Chondrocyte (in vitro differentiated cells): ENCODE measurements around the gene DUSP21. TPM values are rescaled to one million over a fixed set of nuclear protein-coding genes. Genes with fewer than 3 reads are reported as not detected.
"Not testable (repeated sequence)": the region's sequence is repeated elsewhere in the genome, so short reads cannot be mapped to it uniquely, and the experiment has no call there.

Experiments
- DNase-seq: peaks from one replicate; pipeline ENCODE4 v3.0.0; 2021; ENCODE audit warnings: mixed read lengths, low spot score
- H3K27ac Mint-ChIP-seq: one replicate; pipeline ENCODE4 v1.8.0; 2021; ENCODE audit warnings: mild to moderate bottlenecking, moderate library complexity, mixed read lengths; ENCODE audit not compliant: unreplicated experiment
- H3K27me3 Mint-ChIP-seq: 2 replicates; pipeline ENCODE4 v1.8.0; 2021; ENCODE audit warnings: low read depth, mixed read lengths
- H3K36me3 Mint-ChIP-seq: 2 replicates; pipeline ENCODE4 v1.8.0; 2021; ENCODE audit warnings: low read depth, mixed read lengths
- H3K4me1 Mint-ChIP-seq: 2 replicates; pipeline ENCODE4 v1.8.0; 2021; ENCODE audit warnings: low read depth, mild to moderate bottlenecking, mixed read lengths
- H3K4me3 Mint-ChIP-seq: one replicate; pipeline ENCODE4 v1.8.0; 2021; ENCODE audit warnings: mild to moderate bottlenecking, moderate library complexity, mixed read lengths; ENCODE audit not compliant: unreplicated experiment
- H3K9me3 Mint-ChIP-seq: 2 replicates; pipeline ENCODE4 v1.8.0; 2021; ENCODE audit warnings: low read depth, mixed read lengths
- total RNA-seq: library from RNA; stranded (reverse); gene quantifications from 3 replicates; pipeline ENCODE4 v1.2.1, GENCODE V29; 2021
- TF ChIP-seq, protein P1 (sequence below): fragments of 200-600 bp; sonication (generic); IDR thresholded peaks from 2 replicates; pipeline ENCODE4 v1.5.0; 2021; ENCODE audit warnings: antibody characterized with exemption, mild to moderate bottlenecking, moderate library complexity

DUSP21 gene
- total RNA-seq, 1 donor from 2014 or later = not detected

DNA sequence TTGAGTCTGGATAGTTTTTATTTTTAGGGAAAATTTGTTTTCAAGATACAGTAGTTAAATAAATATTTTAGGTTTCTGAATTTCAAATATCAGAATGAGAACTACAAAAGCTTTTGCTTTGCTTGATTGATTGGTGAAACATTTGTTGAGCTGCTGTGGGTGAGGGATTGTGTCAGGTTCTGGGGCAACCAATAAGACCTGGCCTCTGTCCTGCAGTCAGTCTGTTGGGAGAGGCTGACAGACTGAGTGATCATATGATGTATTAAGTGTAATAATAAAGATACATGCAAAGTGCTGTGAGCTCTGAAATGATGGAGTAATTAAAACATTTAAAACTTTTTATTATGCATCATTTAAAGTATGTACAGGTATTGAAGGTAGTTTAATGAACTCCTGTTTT is 38.8 kb downstream of the DUSP21 start:
- no peaks in the 10 kb centered on the region for H3K9me3 Mint-ChIP-seq
- TF ChIP-seq, protein P1, sequence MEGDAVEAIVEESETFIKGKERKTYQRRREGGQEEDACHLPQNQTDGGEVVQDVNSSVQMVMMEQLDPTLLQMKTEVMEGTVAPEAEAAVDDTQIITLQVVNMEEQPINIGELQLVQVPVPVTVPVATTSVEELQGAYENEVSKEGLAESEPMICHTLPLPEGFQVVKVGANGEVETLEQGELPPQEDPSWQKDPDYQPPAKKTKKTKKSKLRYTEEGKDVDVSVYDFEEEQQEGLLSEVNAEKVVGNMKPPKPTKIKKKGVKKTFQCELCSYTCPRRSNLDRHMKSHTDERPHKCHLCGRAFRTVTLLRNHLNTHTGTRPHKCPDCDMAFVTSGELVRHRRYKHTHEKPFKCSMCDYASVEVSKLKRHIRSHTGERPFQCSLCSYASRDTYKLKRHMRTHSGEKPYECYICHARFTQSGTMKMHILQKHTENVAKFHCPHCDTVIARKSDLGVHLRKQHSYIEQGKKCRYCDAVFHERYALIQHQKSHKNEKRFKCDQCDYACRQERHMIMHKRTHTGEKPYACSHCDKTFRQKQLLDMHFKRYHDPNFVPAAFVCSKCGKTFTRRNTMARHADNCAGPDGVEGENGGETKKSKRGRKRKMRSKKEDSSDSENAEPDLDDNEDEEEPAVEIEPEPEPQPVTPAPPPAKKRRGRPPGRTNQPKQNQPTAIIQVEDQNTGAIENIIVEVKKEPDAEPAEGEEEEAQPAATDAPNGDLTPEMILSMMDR = no peak
- no peak overlapping the region for H3K4me3 Mint-ChIP-seq
- peaks cover 3% of the 10 kb centered on the region for H3K4me1 Mint-ChIP-seq
- H3K36me3 Mint-ChIP-seq = no peaks in the 10 kb centered on the region
- no peak for DNase-seq
- H3K27me3 Mint-ChIP-seq = no peaks in the 10 kb centered on the region
- H3K27ac Mint-ChIP-seq = no peak overlapping the region

DNA sequence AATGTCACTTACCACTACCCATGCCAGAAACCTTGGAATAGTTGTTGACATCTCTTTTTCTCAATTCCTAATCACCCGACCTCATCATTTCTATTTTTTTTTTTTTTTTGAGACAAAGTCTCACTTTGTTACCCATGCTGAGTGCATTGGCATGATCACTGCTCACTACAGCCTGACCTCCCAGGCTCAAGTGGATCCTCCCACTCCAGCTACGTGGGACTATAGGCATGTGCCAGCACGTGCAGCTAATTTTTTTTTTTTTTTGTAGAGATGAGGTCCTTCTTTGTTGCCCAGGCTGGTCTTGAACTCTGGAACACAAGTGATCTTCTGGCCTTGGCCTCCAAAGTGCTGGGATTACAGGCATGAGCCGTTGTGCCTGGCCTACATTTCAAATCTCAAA is 41.1 kb downstream of the DUSP21 start:
- Mint-ChIP-seq H3K4me3 (no peak overlapping the region), H3K36me3 (no peaks in the 10 kb centered on the region), H3K9me3 (peaks cover 4% of the 10 kb centered on the region), H3K4me1 (peaks cover 6% of the 10 kb centered on the region), H3K27me3 (no peaks in the 10 kb centered on the region), H3K27ac (no peak overlapping the region)
- TF ChIP-seq, protein P1 = no peak
- no peak for DNase-seq

DNA sequence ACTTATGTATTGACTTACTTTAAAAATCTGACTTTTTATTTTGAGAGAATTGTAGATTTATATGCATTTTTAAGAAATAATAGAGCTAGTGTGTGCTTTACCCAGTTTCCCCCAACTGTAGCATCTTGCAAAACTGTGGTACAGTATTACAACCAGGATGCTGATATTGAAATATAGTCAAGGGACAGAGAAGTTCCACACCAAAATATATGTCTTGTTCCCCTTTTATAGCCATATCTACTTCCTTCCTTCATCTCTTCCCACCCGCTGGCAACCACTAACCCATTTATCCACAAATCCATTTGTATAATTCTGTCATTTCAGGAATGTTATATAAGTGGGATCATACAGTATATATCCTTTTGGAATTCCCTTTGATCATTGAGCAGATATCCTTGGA is 46.0 kb downstream of the DUSP21 start:
- H3K4me3 Mint-ChIP-seq = no peak overlapping the region

DNA sequence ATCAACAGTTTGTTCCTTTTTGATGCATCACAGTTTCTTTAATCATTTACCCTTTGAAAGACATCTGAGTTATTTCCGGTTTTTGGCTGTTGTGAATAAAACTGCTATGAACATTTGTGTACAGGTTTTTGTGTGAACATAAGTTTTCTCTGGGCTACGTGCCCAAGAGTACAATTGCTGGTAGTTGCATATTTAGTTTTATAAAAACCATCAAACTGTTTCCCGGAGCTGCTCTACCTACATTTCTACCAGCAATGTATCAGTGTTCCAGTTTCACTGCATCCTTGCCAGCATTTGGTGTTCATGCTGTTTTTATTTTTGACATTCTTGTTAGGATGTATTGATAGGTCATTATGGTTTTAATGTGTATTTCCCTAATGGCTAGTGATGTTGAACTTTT is 46.4 kb downstream of the DUSP21 start:
- H3K27me3 Mint-ChIP-seq = no peaks in the 10 kb centered on the region
- no peak overlapping the region for H3K27ac Mint-ChIP-seq
- H3K4me3 Mint-ChIP-seq = no peak overlapping the region
- peaks cover 10% of the 10 kb centered on the region for H3K4me1 Mint-ChIP-seq
- TF ChIP-seq, protein P1 = no peak
- H3K9me3 Mint-ChIP-seq = peaks cover 10% of the 10 kb centered on the region
- no peaks in the 10 kb centered on the region for H3K36me3 Mint-ChIP-seq
- DNase-seq = no peak

More for the DNA sequence above, 46.0 kb downstream of the DUSP21 start:
- Mint-ChIP-seq H3K9me3 (peaks cover 10% of the 10 kb centered on the region), H3K27me3 (no peaks in the 10 kb centered on the region), H3K4me1 (peaks cover 10% of the 10 kb centered on the region), H3K36me3 (no peaks in the 10 kb centered on the region), H3K27ac (no peak overlapping the region)
- no peak for DNase-seq
- TF ChIP-seq, protein P1 = no peak

DNA sequence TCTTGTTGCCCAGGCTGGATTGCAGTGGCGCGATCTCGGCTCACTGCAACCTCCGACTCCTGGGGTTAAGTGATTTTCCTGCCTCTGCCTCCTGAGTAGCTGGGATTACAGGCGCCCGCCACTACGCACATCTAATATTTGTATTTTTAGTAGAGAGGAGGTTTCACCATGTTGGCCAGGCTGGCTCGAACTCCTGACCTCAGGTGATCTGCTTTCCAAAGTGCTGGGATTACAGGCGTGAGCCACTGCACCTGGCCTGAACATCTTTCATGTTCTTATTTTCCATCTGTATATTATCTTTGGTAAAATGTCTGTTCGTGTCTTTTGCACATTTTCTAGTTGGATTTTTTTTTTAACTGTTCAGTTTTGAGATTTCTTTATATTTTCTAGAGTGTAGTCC is 46.9 kb downstream of the DUSP21 start:
- DNase-seq, H3K27me3 Mint-ChIP-seq, H3K27ac Mint-ChIP-seq, H3K4me1 Mint-ChIP-seq, H3K4me3 Mint-ChIP-seq, H3K36me3 Mint-ChIP-seq: not testable (repeated sequence)
- peaks cover 14% of the 10 kb centered on the region for H3K9me3 Mint-ChIP-seq

DNA sequence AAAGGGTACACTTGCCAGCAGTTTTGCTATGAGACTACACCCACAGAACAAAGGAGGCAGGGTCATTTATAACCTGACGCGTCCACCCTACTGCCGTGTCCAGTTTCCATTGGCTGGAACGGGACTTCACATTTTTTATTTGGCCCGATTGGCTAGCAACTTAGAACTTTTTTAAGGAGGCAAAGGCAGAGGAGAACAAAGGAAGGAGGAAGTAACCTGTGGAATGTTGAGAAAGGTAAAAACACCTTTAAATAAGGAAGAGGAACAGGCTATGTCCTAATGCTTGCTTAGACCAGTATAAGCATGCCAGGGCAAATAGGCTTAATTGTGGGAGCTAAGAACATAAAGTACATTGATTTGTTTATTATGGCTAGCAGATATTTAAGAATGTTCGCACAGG is 47.8 kb downstream of the DUSP21 start:
- H3K4me1 Mint-ChIP-seq = peaks cover 10% of the 10 kb centered on the region

More for the DNA sequence above, 47.8 kb downstream of the DUSP21 start:
- H3K27ac Mint-ChIP-seq = no peak overlapping the region
- no peak for DNase-seq
- no peaks in the 10 kb centered on the region for H3K27me3 Mint-ChIP-seq
- peaks cover under 1% of the 10 kb centered on the region for H3K36me3 Mint-ChIP-seq
- H3K4me3 Mint-ChIP-seq = no peak overlapping the region
- TF ChIP-seq, protein P1 = no peak
- peaks cover 18% of the 10 kb centered on the region for H3K9me3 Mint-ChIP-seq

Other genes with a start within 250 kb of the DUSP21 start
- 13.6 to 16.8 TPM (median 14.4 TPM) in 3 replicates for gene KDM6A, start 29.2 kb downstream of the DUSP21 start, total RNA-seq